Neural cell (in vitro differentiated cells): ENCODE results near the gene ENAH. TPM values are rescaled to one million over a fixed set of nuclear protein-coding genes. Genes with fewer than 3 reads are reported as not detected.

ENCODE experiments used
- H2AFZ ChIP-seq: fragments of 200-600, 300-800 bp; sonication (generic), shearing (Covaris generic); 2 replicates; pipeline ENCODE4 v1.6.0; 2014; ENCODE audit warnings: low read depth, mild to moderate bottlenecking, antibody characterized with exemption, low read length, moderate library complexity
- H3F3A ChIP-seq: fragments of 200-600 bp; shearing (Covaris generic); 2 replicates; pipeline ENCODE4 v1.6.1; 2016; ENCODE audit warnings: mild to moderate bottlenecking, moderate library complexity, mixed read lengths, antibody characterized with exemption, low read length; ENCODE audit not compliant: insufficient read depth, poor library complexity, severe bottlenecking
- H3K27ac ChIP-seq: fragments of 200-600, 300-800 bp; sonication (generic), shearing (Covaris generic); 2 replicates; pipeline ENCODE4 v1.5.1; 2014; ENCODE audit warnings: mild to moderate bottlenecking, low read length, moderate library complexity
- H3K27me3 ChIP-seq: fragments of 300-800, 200-600 bp; sonication (generic), shearing (Covaris generic); 2 replicates; pipeline ENCODE4 v1.6.0; 2014; ENCODE audit warnings: mild to moderate bottlenecking, low read depth, low read length, moderate library complexity; ENCODE audit not compliant: insufficient read depth
- H3K36me3 ChIP-seq: fragments of 300-800, 200-600 bp; sonication (generic), shearing (Covaris generic); 2 replicates; pipeline ENCODE4 v1.5.1; 2014; ENCODE audit warnings: mild to moderate bottlenecking, antibody characterized with exemption, low read length, moderate library complexity; ENCODE audit not compliant: insufficient read depth
- H3K4me2 ChIP-seq: fragments of 300-800, 200-600 bp; sonication (generic), shearing (Covaris generic); 2 replicates; pipeline ENCODE4 v1.6.0; 2014; ENCODE audit warnings: mild to moderate bottlenecking, low read length
- H3K4me3 ChIP-seq: fragments of 300-800, 200-600 bp; sonication (generic), shearing (Covaris generic); 2 replicates; pipeline ENCODE4 v1.5.1; 2014; ENCODE audit warnings: mild to moderate bottlenecking, low read length, moderate library complexity
- H3K79me2 ChIP-seq: fragments of 200-600 bp; shearing (Covaris generic); replicated peaks from 2 replicates; pipeline ENCODE4 v1.6.0; 2014; ENCODE audit warnings: mild to moderate bottlenecking, low read length, moderate library complexity; ENCODE audit not compliant: insufficient read depth
- H3K9ac ChIP-seq: fragments of 300-800, 200-600 bp; sonication (generic), shearing (Covaris generic); 2 replicates; pipeline ENCODE4 v1.6.1; 2016; ENCODE audit warnings: mild to moderate bottlenecking, low read length, mixed read lengths
- H3K9me2 ChIP-seq: fragments of 200-600 bp; shearing (Covaris generic); 2 replicates; pipeline ENCODE4 v1.6.1; 2016; ENCODE audit warnings: mild to moderate bottlenecking, low read length, mixed read lengths; ENCODE audit not compliant: insufficient read depth
- H3K9me3 ChIP-seq: fragments of 200-600, 300-800 bp; sonication (generic), shearing (Covaris generic); 2 replicates; pipeline ENCODE4 v1.6.1; 2016; ENCODE audit warnings: mild to moderate bottlenecking, mixed run types, low read length, moderate library complexity, mixed read lengths
- H4K20me1 ChIP-seq: fragments of 200-600 bp; shearing (Covaris generic); 2 replicates; pipeline ENCODE4 v1.6.1; 2016; ENCODE audit warnings: mild to moderate bottlenecking, mixed run types; ENCODE audit not compliant: insufficient read depth
- EP300 ChIP-seq: fragments of 450-650 bp; conservative IDR thresholded peaks from 2 replicates; pipeline ENCODE4 v1.6.1; 2014; ENCODE audit warnings: antibody characterized with exemption, mild to moderate bottlenecking, moderate library complexity; ENCODE audit not compliant: poor library complexity, severe bottlenecking
- EZH2 ChIP-seq: fragments of 200-600, 300-800 bp; shearing (Covaris generic), sonication (generic); IDR thresholded peaks from 2 replicates; pipeline ENCODE4 v1.6.1; 2014; ENCODE audit warnings: antibody characterized with exemption, low read length, borderline replicate concordance, mild to moderate bottlenecking; ENCODE audit not compliant: insufficient read depth, poor library complexity, severe bottlenecking
- MXI1 ChIP-seq: fragments of 450-650 bp; conservative IDR thresholded peaks from 2 replicates; pipeline ENCODE4 v1.6.1; 2014; ENCODE audit warnings: antibody characterized with exemption, mild to moderate bottlenecking; ENCODE audit not compliant: poor library complexity, severe bottlenecking
- POLR2AphosphoS5 ChIP-seq: IDR thresholded peaks from 2 replicates; pipeline ENCODE4 v1.6.1; 2012
- RAD21 ChIP-seq: fragments of 450-650 bp; conservative IDR thresholded peaks from 2 replicates; pipeline ENCODE4 v1.6.1; 2014; ENCODE audit warnings: antibody characterized with exemption, mild to moderate bottlenecking, moderate library complexity
- REST ChIP-seq: IDR thresholded peaks from 2 replicates; pipeline ENCODE4 v1.6.1; 2012; ENCODE audit warnings: borderline replicate concordance
- SMC3 ChIP-seq: fragments of 450-650 bp; conservative IDR thresholded peaks from 2 replicates; pipeline ENCODE4 v1.6.1; 2014; ENCODE audit warnings: antibody characterized with exemption, mild to moderate bottlenecking, moderate library complexity; ENCODE audit not compliant: poor library complexity
- TAF1 ChIP-seq: IDR thresholded peaks from 2 replicates; pipeline ENCODE4 v1.6.1; 2012; ENCODE audit warnings: low read depth
- polyA plus RNA-seq: library from polyadenylated mRNA; depleted of rRNA; stranded (reverse); fragments of >200 nt; gene quantifications from 2 replicates; pipeline ENCODE4 v1.2.3, GENCODE V29; 2014
- TF ChIP-seq, protein P1 (sequence below): fragments of 450-650 bp; IDR thresholded peaks from 2 replicates; pipeline ENCODE4 v1.5.1; 2014; ENCODE audit warnings: antibody characterized with exemption, mild to moderate bottlenecking, moderate library complexity; ENCODE audit not compliant: poor library complexity, severe bottlenecking

ENAH gene
- polyA plus RNA-seq, 1 donor from 2014 or later, result 58.4 TPM

GRCh38 chr1:225469051-225469450 is 183.9 kb downstream of the ENAH start:
- Histone ChIP-seq H4K20me1 (no peaks in the 10 kb centered on the region), H3K79me2 (no peaks in the 10 kb centered on the region), H3K27me3 (no peaks in the 10 kb centered on the region), H3K36me3 (no peaks in the 10 kb centered on the region), H3K9me3 (no peaks in the 10 kb centered on the region), H3K27ac (no peak overlapping the region), H3K4me3 (no peak overlapping the region), H3F3A (no peaks in the 10 kb centered on the region), H3K9me2 (no peaks in the 10 kb centered on the region), H3K4me2 (no peak overlapping the region), H2AFZ (no peak overlapping the region), H3K9ac (no peak overlapping the region)
- no peak for TF ChIP-seq TAF1
- TF ChIP-seq RAD21, result no peak
- TF ChIP-seq, protein P1, sequence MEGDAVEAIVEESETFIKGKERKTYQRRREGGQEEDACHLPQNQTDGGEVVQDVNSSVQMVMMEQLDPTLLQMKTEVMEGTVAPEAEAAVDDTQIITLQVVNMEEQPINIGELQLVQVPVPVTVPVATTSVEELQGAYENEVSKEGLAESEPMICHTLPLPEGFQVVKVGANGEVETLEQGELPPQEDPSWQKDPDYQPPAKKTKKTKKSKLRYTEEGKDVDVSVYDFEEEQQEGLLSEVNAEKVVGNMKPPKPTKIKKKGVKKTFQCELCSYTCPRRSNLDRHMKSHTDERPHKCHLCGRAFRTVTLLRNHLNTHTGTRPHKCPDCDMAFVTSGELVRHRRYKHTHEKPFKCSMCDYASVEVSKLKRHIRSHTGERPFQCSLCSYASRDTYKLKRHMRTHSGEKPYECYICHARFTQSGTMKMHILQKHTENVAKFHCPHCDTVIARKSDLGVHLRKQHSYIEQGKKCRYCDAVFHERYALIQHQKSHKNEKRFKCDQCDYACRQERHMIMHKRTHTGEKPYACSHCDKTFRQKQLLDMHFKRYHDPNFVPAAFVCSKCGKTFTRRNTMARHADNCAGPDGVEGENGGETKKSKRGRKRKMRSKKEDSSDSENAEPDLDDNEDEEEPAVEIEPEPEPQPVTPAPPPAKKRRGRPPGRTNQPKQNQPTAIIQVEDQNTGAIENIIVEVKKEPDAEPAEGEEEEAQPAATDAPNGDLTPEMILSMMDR, result no peak
- no peak for TF ChIP-seq REST
- TF ChIP-seq EZH2, result no peak
- no peak for TF ChIP-seq POLR2AphosphoS5
- no peak for TF ChIP-seq SMC3
- TF ChIP-seq MXI1, result no peak
- TF ChIP-seq EP300, result no peak

- H3K4me3 ChIP-seq, result no peak overlapping the region
- TF ChIP-seq EP300, result no peak
- TF ChIP-seq TAF1, result no peak
- TF ChIP-seq REST, result no peak
- TF ChIP-seq EZH2, result no peak
- no peak for TF ChIP-seq RAD21
- no peak for TF ChIP-seq SMC3
- TF ChIP-seq, protein P1, result no peak
- TF ChIP-seq MXI1, result no peak
- no peak for TF ChIP-seq POLR2AphosphoS5
- no peaks in the 10 kb centered on the region for H3K9me2 ChIP-seq
- H3K27me3 ChIP-seq, result no peaks in the 10 kb centered on the region
- no peak overlapping the region for H3K9ac ChIP-seq
- H3K9me3 ChIP-seq, result no peaks in the 10 kb centered on the region
- H3K4me2 ChIP-seq, result no peak overlapping the region
- no peaks in the 10 kb centered on the region for H3F3A ChIP-seq
- no peaks in the 10 kb centered on the region for H3K36me3 ChIP-seq
- no peak overlapping the region for H3K27ac ChIP-seq
- H3K79me2 ChIP-seq, result no peaks in the 10 kb centered on the region
- no peaks in the 10 kb centered on the region for H4K20me1 ChIP-seq
- H2AFZ ChIP-seq, result no peak overlapping the region
These were observed 184.5 kb downstream of the ENAH start for GRCh38 chr1:225468270-225469020.
